ENCODE measurements around the gene FARS2. TPM values are rescaled to one million over a fixed set of nuclear protein-coding genes. Genes with fewer than 3 reads are reported as not detected.

FARS2 gene
- total RNA-seq, 1 donor from 2014 or later = 21.9 TPM

- DNase-seq (ENCODE audit: extremely low spot score, unreplicated experiment) = no peak
- Mint-ChIP-seq H3K4me1 (ENCODE audit: unreplicated experiment) (no peaks in the 10 kb centered on the region), H3K4me3 (no peak overlapping the region), H3K27ac (no peak overlapping the region), H3K9me3 (no peaks in the 10 kb centered on the region), H3K36me3 (peaks cover 10% of the 10 kb centered on the region), H3K27me3 (no peaks in the 10 kb centered on the region)
- TF ChIP-seq CTCF (conservative IDR thresholded peaks at IDR 0.05) = no peak
These were observed 31.2 kb upstream of the FARS2 start for GRCh38 chr6:5230081-5230480.

GRCh38 chr6:5231289-5231688 is 30.0 kb upstream of the FARS2 start:
- Mint-ChIP-seq H3K36me3 (peaks cover 15% of the 10 kb centered on the region), H3K27ac (no peak overlapping the region), H3K9me3 (no peaks in the 10 kb centered on the region), H3K27me3 (no peaks in the 10 kb centered on the region), H3K4me3 (no peak overlapping the region), H3K4me1 (ENCODE audit: unreplicated experiment) (no peaks in the 10 kb centered on the region)
- no peak for DNase-seq (ENCODE audit: extremely low spot score, unreplicated experiment)
- TF ChIP-seq CTCF (conservative IDR thresholded peaks at IDR 0.05) = no peak

- no peak overlapping the region for H3K4me3 Mint-ChIP-seq
- no peak for TF ChIP-seq CTCF (conservative IDR thresholded peaks at IDR 0.05)
- H3K4me1 Mint-ChIP-seq (ENCODE audit: unreplicated experiment) = no peaks in the 10 kb centered on the region
- no peak for DNase-seq (ENCODE audit: extremely low spot score, unreplicated experiment)
- no peaks in the 10 kb centered on the region for H3K27me3 Mint-ChIP-seq
- H3K27ac Mint-ChIP-seq = no peak overlapping the region
- H3K9me3 Mint-ChIP-seq = no peaks in the 10 kb centered on the region
- H3K36me3 Mint-ChIP-seq = peaks cover 4% of the 10 kb centered on the region
These were observed 26.4 kb upstream of the FARS2 start for GRCh38 chr6:5234874-5235273.

GRCh38 chr6:5235830-5236229 is 25.5 kb upstream of the FARS2 start:
- Mint-ChIP-seq H3K36me3 (peaks cover 4% of the 10 kb centered on the region), H3K4me3 (no peak overlapping the region), H3K4me1 (ENCODE audit: unreplicated experiment) (no peaks in the 10 kb centered on the region), H3K27ac (no peak overlapping the region), H3K27me3 (no peaks in the 10 kb centered on the region), H3K9me3 (no peaks in the 10 kb centered on the region)
- TF ChIP-seq CTCF (conservative IDR thresholded peaks at IDR 0.05) = no peak
- no peak for DNase-seq (ENCODE audit: extremely low spot score, unreplicated experiment)

- Mint-ChIP-seq H3K9me3 (no peaks in the 10 kb centered on the region), H3K36me3 (peaks cover 4% of the 10 kb centered on the region), H3K27me3 (no peaks in the 10 kb centered on the region), H3K27ac (no peak overlapping the region), H3K4me1 (ENCODE audit: unreplicated experiment) (no peaks in the 10 kb centered on the region), H3K4me3 (no peak overlapping the region)
- TF ChIP-seq CTCF (conservative IDR thresholded peaks at IDR 0.05) = no peak
- no peak for DNase-seq (ENCODE audit: extremely low spot score, unreplicated experiment)
These were observed 23.5 kb upstream of the FARS2 start for GRCh38 chr6:5237805-5238204.

- Mint-ChIP-seq H3K4me1 (ENCODE audit: unreplicated experiment) (no peaks in the 10 kb centered on the region), H3K36me3 (peaks cover 4% of the 10 kb centered on the region), H3K27ac (no peak overlapping the region), H3K27me3 (no peaks in the 10 kb centered on the region), H3K4me3 (no peak overlapping the region), H3K9me3 (no peaks in the 10 kb centered on the region)
- no peak for DNase-seq (ENCODE audit: extremely low spot score, unreplicated experiment)
- no peak for TF ChIP-seq CTCF (conservative IDR thresholded peaks at IDR 0.05)
These were observed 23.0 kb upstream of the FARS2 start for GRCh38 chr6:5238336-5238735.
